Jurkat, Clone E6-1 (cell line): ENCODE data around the gene SHC2. TPM values are rescaled to one million over a fixed set of nuclear protein-coding genes. Genes with fewer than 3 reads are reported as not detected.

Experiments
- DNase-seq: peaks from one replicate; pipeline ENCODE4 v3.0.0-alpha.2; 2011; ENCODE audit warnings: low read depth, low spot score
- H3K4me3 ChIP-seq: 2 replicates; pipeline ENCODE4 v1.5.1; 2011; ENCODE audit warnings: mild to moderate bottlenecking, low read length, control low read depth, moderate library complexity
- polyA plus RNA-seq: library from polyadenylated mRNA; unstranded; fragments of >200 nt; gene quantifications from one replicate; pipeline ENCODE4 v1.2.1, GENCODE V29; 2012; ENCODE audit warnings: missing spikeins; ENCODE audit not compliant: insufficient read length, insufficient read depth

SHC2 gene
- not detected for polyA plus RNA-seq

DNA sequence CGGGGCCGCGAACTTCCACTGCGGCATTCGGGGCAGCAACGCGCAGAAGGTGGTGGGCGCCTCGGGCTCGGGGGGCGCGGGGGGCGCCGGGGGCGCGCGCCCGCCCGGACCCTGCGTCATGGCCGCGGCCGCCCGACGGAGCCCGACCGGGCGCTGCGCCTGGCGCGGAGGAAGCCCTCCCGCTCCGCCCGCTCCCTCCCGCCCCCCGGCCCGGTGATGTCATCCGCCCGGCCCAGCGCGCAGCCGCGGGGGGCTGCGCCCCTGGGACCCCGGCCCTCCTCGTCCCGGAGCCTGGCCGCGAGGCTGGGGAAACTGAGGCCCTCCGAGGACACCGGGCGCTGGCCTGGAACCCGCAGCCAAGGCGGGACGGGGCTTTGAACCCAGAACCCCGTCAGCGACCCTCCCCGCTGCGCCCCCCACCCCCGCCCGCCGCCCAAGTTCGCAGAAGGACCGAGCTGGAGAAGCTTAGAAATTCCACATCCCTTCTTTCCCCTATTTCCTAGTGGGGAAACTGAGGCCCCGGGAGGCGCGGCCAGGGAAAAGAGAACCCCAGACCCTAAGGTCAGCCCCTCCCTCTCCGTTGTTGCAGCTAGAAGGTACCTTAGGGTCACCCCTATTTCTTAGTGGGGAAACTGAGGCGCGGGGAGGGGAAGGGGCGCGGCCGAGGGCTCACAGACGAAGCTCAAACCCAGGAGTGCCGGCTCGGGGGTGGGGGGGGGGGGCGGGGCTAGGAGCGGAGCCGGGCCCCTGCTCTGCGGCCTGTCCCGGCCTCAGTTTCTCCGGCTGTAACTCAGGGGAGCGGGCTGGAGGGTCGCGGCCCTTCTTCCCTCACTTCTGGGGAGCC lies at the start of gene SHC2:
Gene SHC2, minus strand, starts transcription at position 157 of the 844 bp plus-strand sequence. Its CDS starts 37 bp downstream, at position 120.
- no peak within 1 kb of the TSS for H3K4me3 ChIP-seq
- DNase-seq, result no peak

DNA sequence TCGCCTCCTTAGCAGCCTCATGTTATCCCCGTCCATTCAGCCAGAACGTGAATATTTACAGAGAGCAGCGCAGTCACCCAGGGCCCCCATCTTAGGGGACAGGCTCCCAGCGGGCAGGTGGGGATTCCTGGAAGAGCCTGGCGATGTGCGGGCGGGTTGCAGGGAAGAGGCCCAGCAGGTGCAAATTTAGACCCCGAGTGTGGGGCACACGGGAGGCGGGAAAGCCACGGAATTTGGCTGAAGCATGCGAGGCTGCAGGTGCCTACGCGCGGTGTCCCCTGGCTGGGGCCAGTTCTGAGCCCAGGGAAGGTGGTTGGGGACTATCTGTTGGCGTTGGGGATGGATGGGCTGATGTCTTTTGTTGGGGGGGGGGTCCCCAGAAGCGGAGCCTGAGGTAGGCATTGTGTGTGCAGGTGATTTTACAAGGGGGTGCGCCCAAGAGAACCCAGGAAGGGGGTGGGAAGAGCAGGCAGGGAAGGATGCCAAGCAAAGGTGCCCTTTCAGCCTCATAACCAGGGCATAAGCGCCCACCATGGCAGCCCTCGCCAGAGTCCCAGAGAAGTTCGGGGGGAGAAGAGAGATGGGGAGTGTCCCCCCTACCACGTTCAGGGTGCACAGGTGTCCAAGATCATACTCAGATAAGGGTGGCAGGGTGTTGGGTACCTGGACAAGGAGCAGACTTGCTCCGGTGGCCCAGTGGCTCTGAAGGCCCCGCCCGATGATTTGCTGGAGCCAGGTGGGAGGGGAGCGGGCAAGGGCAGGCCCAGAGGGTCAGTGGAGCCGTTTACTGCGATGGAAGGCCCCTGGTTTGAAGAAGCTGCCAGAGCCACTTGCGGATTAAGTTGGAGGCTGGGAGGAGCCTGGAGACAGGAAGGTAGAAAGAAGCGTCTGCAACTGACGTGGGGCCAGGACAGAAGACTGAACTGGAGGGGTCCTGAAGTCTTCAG lies 47.6 kb upstream of the SHC2 start:
- DNase-seq, result no peak
- H3K4me3 ChIP-seq, result peak overlapping the region; percentile 82

- H3K4me3 ChIP-seq, result peak within 1 kb of the TSS; percentile 82
- DNase-seq, result peak; percentile 70
Observed at GRCh38 chr19:507286-508203, 46.7 kb upstream of the SHC2 start, which contains the start of gene TPGS1. Gene TPGS1, plus strand, starts transcription at chr19:507497. Its CDS starts 10 bp downstream, at chr19:507507.

- H3K4me3 ChIP-seq, result peak overlapping the region; percentile 82
- peak; percentile 99 for DNase-seq
Observed at GRCh38 chr19:506404-507285, 45.8 kb upstream of the SHC2 start.

- H3K4me3 ChIP-seq, result no peak overlapping the region
- DNase-seq, result no peak
Observed at GRCh38 chr19:504616-505015, 43.8 kb upstream of the SHC2 start.

DNA sequence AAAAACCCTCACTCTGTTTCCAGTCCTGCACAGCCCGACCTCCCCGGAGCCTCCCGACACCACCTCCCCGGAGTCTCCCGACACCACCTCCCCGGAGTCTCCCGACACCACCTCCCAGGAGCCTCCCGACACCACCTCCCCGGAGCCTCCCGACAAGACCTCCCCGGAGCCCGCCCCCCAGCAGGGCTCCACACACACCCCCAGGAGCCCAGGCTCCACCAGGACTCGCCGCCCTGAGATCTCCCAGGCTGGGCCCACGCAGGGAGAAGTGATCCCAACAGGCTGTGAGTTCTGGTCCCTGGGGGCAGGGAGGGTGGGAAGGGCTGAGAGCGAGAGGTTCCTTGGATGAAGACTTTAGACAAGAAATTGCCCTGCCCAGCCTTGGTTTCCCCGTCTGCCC lies 40.8 kb upstream of the SHC2 start:
- no peak for DNase-seq
- no peak overlapping the region for H3K4me3 ChIP-seq

GRCh38 chr19:498977-499623 lies 38.3 kb upstream of the SHC2 start:
- DNase-seq, result no peak
- H3K4me3 ChIP-seq, result no peak overlapping the region

DNA sequence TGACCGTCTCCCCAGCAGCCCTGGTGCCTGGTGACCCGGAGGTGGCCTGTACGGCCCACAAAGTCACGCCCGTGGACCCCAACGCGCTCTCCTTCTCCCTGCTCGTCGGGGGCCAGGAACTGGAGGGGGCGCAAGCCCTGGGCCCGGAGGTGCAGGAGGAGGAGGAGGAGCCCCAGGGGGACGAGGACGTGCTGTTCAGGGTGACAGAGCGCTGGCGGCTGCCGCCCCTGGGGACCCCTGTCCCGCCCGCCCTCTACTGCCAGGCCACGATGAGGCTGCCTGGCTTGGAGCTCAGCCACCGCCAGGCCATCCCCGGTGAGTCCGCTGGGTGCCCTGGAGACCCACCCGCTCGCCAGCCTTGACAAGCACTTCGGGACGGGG lies 37.7 kb upstream of the SHC2 start:
- DNase-seq, result no peak
- H3K4me3 ChIP-seq, result no peak overlapping the region

- no peak for DNase-seq
- H3K4me3 ChIP-seq, result no peak overlapping the region
Observed at GRCh38 chr19:497869-498510, 37.2 kb upstream of the SHC2 start.

DNA sequence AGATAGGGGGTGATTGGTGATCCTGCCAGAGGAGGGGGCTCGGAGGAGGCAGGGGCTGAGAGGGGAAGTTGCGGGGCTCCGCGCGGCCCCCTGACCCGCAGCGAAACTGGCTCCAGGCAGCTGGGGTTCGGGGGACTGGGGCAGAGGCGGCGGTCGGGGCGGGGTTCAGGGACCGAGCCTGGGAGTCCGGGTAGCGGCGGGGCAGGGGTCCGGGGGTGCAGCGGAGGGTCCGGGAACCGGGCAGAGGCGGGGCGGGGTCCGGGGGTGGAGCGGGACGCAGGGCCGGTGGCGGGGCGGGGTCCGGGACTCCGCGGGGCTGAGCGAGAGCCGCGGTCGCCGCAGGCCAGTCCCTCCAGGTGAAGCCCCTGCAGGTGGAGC lies 36.6 kb upstream of the SHC2 start:
- no peak for DNase-seq
- H3K4me3 ChIP-seq, result no peak overlapping the region

GRCh38 chr19:496986-497385 lies 36.2 kb upstream of the SHC2 start:
- no peak overlapping the region for H3K4me3 ChIP-seq
- DNase-seq, result no peak

DNA sequence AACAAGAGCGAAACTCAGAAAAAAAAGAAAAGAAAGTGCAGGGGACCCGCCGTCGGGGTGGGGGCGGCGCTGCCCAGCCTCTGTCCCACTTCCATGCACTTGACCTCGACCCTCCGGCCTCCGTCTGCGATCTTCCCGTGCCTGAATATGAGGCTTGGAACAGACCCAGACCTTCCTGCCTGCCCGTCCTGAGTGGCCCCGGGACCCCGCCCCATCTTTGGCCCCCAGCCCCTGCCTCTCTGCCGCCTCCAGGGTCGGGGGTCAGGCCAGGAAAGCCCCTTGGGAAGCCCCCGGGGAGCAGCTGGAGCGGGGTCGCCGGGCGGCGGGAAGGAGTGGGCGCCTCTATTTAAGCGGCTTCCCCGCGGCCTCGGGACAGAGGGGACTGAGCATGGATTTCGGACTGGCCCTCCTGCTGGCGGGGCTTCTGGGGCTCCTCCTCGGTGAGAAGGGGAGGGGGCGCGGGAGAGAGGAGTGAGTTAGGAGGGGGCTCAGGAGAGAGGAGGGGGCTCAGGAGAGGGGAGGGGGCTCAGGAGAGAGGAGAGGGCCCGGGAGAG lies 35.4 kb upstream of the SHC2 start, which contains the start of gene MADCAM1:
Gene MADCAM1, plus strand, starts transcription at position 375 of the 554 bp plus-strand sequence. Its CDS starts 14 bp downstream, at position 389.
- H3K4me3 ChIP-seq, result no peak within 1 kb of the TSS
- no peak for DNase-seq

DNA sequence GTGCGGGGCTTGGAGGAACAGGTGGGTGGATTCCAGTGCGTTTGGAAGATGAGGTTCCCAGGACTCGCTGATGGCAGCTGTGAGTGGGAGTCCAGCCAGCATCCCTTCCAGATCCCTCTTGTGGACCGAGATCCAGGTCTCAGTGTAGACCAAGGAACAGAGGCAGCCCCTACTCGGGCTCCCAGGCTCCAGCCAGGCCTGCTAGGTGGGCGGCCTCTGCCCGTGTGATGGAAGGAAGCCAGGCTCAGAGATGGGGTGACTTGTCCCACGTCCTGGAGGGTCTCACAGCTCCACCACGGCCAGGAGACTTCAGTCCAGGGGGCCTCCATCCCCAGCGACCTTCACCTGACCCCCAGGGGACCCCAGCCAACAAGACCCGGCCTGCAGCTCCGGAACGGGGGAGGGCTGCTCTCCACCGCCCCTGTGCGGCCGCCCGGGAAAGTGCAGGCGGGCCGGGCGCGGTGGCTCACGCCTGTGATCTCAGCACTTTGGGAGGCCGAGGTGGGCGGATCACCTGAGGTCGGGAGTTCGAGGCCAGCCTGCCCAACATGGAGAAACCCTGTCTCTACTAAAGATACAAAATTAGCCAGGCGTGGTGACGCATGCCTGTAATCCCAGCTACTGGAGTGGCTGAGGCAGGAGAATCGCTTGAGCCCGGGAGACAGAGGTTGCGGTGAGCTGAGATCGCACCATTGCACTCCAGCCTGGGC lies 34.7 kb upstream of the SHC2 start:
- H3K4me3 ChIP-seq, result no peak overlapping the region

GRCh38 chr19:495081-495401 lies 34.2 kb upstream of the SHC2 start:
- no peak for DNase-seq
- no peak overlapping the region for H3K4me3 ChIP-seq

More for the DNA sequence above, 34.7 kb upstream of the SHC2 start:
- DNase-seq, result no peak

DNA sequence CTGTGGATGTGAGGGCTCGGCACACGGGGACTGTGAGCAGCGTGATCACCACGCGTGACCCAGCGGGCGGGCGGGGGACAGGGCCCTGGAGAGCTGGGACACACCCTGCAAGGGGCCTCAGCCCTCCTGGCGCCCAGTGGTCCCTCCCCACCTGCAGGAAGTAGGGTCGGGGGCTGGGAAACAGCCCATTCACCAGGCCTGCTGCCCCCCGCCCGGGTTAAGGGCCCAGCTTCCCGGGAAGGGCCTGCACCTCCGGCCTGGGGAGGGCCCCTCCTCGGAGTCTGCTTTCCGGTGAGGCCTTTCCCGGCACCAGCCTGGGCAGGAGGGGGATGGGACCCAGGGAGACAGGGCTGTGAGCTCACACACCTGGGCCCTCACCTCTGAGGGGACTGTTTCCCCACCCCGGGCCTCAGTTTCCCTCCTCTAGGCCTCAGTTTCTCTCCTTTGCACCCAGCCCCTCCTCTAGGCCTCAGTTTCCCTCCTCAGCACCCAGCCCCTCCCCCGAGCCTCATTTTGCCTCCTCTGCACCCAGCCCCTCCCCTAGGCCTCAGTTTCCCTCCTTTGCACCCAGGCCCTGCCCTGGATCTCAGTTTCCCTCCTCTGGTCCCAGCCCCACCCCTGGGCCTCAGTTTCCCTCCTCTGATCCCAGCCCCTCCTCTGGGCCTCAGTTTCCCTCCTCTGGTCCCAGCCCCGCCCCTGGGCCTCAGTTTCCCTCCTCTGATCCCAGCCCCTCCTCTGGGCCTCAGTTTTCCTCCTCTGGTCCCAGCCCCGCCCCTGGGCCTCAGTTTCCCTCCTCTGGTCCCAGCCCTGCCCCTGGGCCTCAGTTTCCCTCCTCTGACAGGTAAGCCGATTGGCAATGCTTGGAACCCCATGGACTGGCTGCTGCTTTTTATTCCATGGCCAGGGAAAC lies 33.6 kb upstream of the SHC2 start:
- H3K4me3 ChIP-seq, result no peak overlapping the region
- DNase-seq, result no peak
